ENCODE data around the gene SUCLG2. TPM values are rescaled to one million over a fixed set of nuclear protein-coding genes. Genes with fewer than 3 reads are reported as not detected.

SUCLG2 gene
- total RNA-seq, 2 experiments from 2014 or later: 28.3 to 44.7 TPM

GRCh38 chr3:67605377-67605776 is 49.0 kb downstream of the SUCLG2 start:
- DNase-seq (ENCODE audit: low spot score): no peak
- intact Hi-C loops (cut with micrococcal nuclease; ENCODE audit: unreplicated experiment): loop anchor here (10.0 kb wide), 1 partner anchor 221 kb away; no protein-coding TSS in a partner anchor
- no peak overlapping the region for H2AFZ ChIP-seq (ENCODE audit: low read length)
- BruUV-seq (replicated peaks): no TSS peak
- no peaks in the 10 kb centered on the region for H3K4me1 ChIP-seq (ENCODE audit: insufficient read depth, low read length, poor library complexity, severe bottlenecking)
- no peaks in the 10 kb centered on the region for H4K20me1 ChIP-seq (ENCODE audit: insufficient read depth, low read length)
- no peaks in the 10 kb centered on the region for H3K79me2 ChIP-seq (ENCODE audit: insufficient read depth, low read depth, low read length)
- ChIA-PET CTCF (ENCODE audit: unreplicated experiment) (no interaction called here), POLR2A (no interaction called here)
- H3K27ac ChIP-seq (ENCODE audit: low read depth, low read length, poor library complexity, severe bottlenecking): no peak overlapping the region
- no peak overlapping the region for H3K4me3 ChIP-seq (ENCODE audit: low read depth, low read length, poor library complexity, severe bottlenecking)
- peaks cover 73% of the 10 kb centered on the region for H3K36me3 ChIP-seq (ENCODE audit: insufficient read depth, low read length)
- TF ChIP-seq EZH2phosphoT487 (IDR thresholded peaks at IDR 0.05; ENCODE audit: borderline replicate concordance, low read depth, low read length) (no peak), CTCF (conservative IDR thresholded peaks at IDR 0.05; ENCODE audit: low read length) (0 out of 2 replicates have a peak, but pooled peaks have one; percentile 16)
- no peak overlapping the region for H3K4me2 ChIP-seq (ENCODE audit: low read length)
- 0 out of 2 replicates have a peak, but pooled peaks cover 9% of the 10 kb centered on the region for H3K9me3 ChIP-seq (ENCODE audit: low read length)
- no peaks in the 10 kb centered on the region for H3K9me2 ChIP-seq (ENCODE audit: insufficient read depth, low read length)

DNA sequence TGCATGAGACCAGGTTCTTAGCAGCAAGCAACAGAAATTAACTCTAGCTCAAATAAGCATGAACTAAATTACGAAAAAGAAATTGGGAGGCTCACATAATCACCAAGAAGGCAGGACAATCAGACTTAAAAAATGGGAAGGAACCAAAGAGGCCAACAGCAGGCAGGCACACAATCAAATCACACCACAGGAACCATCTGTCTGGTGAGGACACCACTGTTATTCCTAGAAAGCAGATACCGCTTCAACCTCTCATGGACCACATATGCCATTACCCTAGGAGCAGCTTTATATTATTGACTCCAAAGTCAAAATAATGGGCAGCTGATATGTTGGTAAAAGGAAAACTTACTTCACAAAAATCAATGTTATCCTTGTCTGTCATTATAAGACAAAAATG is 51.6 kb downstream of the SUCLG2 start:
- intact Hi-C loops (cut with micrococcal nuclease; ENCODE audit: unreplicated experiment): loop anchor here (10.0 kb wide), 1 partner anchor 218 kb away; no protein-coding TSS in a partner anchor
- H3K4me3 ChIP-seq (ENCODE audit: low read depth, low read length, poor library complexity, severe bottlenecking): no peak overlapping the region
- H3K9me2 ChIP-seq (ENCODE audit: insufficient read depth, low read length): no peaks in the 10 kb centered on the region
- H3K36me3 ChIP-seq (ENCODE audit: insufficient read depth, low read length): peaks cover 67% of the 10 kb centered on the region
- CTCF ChIA-PET (ENCODE audit: unreplicated experiment): no interaction called here
- H3K4me2 ChIP-seq (ENCODE audit: low read length): no peak overlapping the region
- no peaks in the 10 kb centered on the region for H3K9me3 ChIP-seq (ENCODE audit: low read length)
- DNase-seq (ENCODE audit: low spot score): no peak
- H2AFZ ChIP-seq (ENCODE audit: low read length): no peak overlapping the region
- H3K27ac ChIP-seq (ENCODE audit: low read depth, low read length, poor library complexity, severe bottlenecking): no peak overlapping the region
- no TSS peak for BruUV-seq (replicated peaks)
- POLR2A ChIA-PET: interaction anchor here (1.3 kb wide), 1 partner anchor 52 kb away, joined by 3 read pairs; no protein-coding TSS in a partner anchor
- TF ChIP-seq EZH2phosphoT487 (IDR thresholded peaks at IDR 0.05; ENCODE audit: borderline replicate concordance, low read depth, low read length): no peak
- TF ChIP-seq CTCF (conservative IDR thresholded peaks at IDR 0.05; ENCODE audit: low read length): no peak
- H3K79me2 ChIP-seq (ENCODE audit: insufficient read depth, low read depth, low read length): no peaks in the 10 kb centered on the region
- no peaks in the 10 kb centered on the region for H4K20me1 ChIP-seq (ENCODE audit: insufficient read depth, low read length)
- H3K4me1 ChIP-seq (ENCODE audit: insufficient read depth, low read length, poor library complexity, severe bottlenecking): no peaks in the 10 kb centered on the region

GRCh38 chr3:67601919-67602608 is 52.3 kb downstream of the SUCLG2 start:
- TF ChIP-seq CTCF (conservative IDR thresholded peaks at IDR 0.05; ENCODE audit: low read length): no peak
- no peak for TF ChIP-seq EZH2phosphoT487 (IDR thresholded peaks at IDR 0.05; ENCODE audit: borderline replicate concordance, low read depth, low read length)
- Histone ChIP-seq H3K4me3 (ENCODE audit: low read depth, low read length, poor library complexity, severe bottlenecking) (no peak overlapping the region), H3K79me2 (ENCODE audit: insufficient read depth, low read depth, low read length) (no peaks in the 10 kb centered on the region), H3K9me2 (ENCODE audit: insufficient read depth, low read length) (no peaks in the 10 kb centered on the region), H2AFZ (ENCODE audit: low read length) (no peak overlapping the region), H3K36me3 (ENCODE audit: insufficient read depth, low read length) (peaks cover 60% of the 10 kb centered on the region), H3K4me2 (ENCODE audit: low read length) (no peak overlapping the region), H4K20me1 (ENCODE audit: insufficient read depth, low read length) (no peaks in the 10 kb centered on the region), H3K4me1 (ENCODE audit: insufficient read depth, low read length, poor library complexity, severe bottlenecking) (no peaks in the 10 kb centered on the region), H3K27ac (ENCODE audit: low read depth, low read length, poor library complexity, severe bottlenecking) (no peak overlapping the region), H3K9me3 (ENCODE audit: low read length) (no peaks in the 10 kb centered on the region)
- no peak for DNase-seq (ENCODE audit: low spot score)
- intact Hi-C loops (cut with micrococcal nuclease; ENCODE audit: unreplicated experiment): loop anchor here (10.0 kb wide), 1 partner anchor 217 kb away; no protein-coding TSS in a partner anchor
- CTCF ChIA-PET (ENCODE audit: unreplicated experiment): no interaction called here
- POLR2A ChIA-PET: interaction anchor here (1.0 to 1.3 kb wide), 2 partner anchors 10 to 53 kb away, joined by 3 to 4 read pairs; no protein-coding TSS in a partner anchor
- BruUV-seq (replicated peaks): no TSS peak

All from OCI-LY7 (cell line).